ENCODE data around the gene BAZ1B. TPM values are rescaled to one million over a fixed set of nuclear protein-coding genes. Genes with fewer than 3 reads are reported as not detected.

BAZ1B gene
- total and polyA plus RNA-seq, 9 of the 15 experiments (the other 6 are each of a cell fraction or from before 2014, with no cell fraction given), result 15.0 to 134 (median 79.5) TPM

DNA sequence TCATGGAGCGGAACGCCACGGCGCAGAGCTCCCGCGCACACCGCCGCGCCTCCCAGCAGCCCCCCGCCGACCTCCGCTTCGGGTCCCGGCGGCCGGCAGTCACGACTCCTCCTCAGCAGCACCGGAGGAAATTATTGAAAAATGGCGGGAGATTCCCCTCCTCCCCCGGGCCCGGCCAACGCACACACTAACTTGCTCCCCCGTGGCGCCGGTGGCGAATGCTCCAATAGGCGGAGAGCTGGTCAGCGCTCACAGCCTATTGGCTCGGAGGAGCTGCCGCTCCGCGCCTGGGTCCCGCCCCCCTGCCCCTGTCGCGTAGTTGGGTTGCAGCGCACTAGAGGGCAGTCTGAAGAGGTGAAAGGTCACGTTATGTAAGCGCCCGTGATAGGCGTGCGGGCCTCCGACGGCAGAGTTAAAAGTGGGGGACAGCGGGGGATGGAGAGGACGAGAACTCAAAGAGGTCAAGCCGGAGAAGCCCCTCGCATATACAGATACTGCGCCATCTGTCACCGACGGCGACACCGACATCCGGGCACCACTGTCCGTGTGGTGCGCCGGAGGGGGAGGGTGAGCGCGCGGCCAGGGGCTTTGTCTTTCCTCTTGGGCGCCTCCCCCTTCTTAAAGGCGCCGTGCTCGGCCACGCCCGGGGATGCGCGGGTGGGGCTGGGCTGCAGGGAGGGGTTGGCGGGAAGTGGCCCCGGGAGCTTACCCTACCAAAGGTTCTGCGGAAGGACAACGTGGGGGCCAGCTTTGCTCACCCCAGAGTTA, at the start of gene BAZ1B (continued):
- TF ChIP-seq REST (IDR thresholded peaks at IDR 0.05; ENCODE audit: borderline replicate concordance) (no peak), REST (CRISPR knock-in tag; IDR thresholded peaks at IDR 0.05; ENCODE audit: low read depth) (peak; percentile 42; the same call in 1 of the 2 replicates), MTA2 (IDR thresholded peaks at IDR 0.05; ENCODE audit: low read depth) (peak; percentile 73), MYC (IDR thresholded peaks at IDR 0.05; ENCODE audit: low read depth, low read length) (peak; percentile 82), MYC (CRISPR knock-in tag; IDR thresholded peaks at IDR 0.05; ENCODE audit: borderline replicate concordance, low read depth) (peak; percentile 50; the same call in 1 of the 2 replicates), RERE (CRISPR knock-in tag; IDR thresholded peaks at IDR 0.05; ENCODE audit: borderline replicate concordance) (0 out of 2 replicates have a peak, but pooled peaks have one; percentile 68), POLR2B (IDR thresholded peaks at IDR 0.05; ENCODE audit: low read depth, partially characterized antibody) (peak; percentile 73)
- TF ChIP-seq, protein P1, sequence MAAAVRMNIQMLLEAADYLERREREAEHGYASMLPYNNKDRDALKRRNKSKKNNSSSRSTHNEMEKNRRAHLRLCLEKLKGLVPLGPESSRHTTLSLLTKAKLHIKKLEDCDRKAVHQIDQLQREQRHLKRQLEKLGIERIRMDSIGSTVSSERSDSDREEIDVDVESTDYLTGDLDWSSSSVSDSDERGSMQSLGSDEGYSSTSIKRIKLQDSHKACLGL (CRISPR knock-in tag; IDR thresholded peaks at IDR 0.05; ENCODE audit: borderline replicate concordance, poor library complexity, severe bottlenecking), result no peak
- TF ChIP-seq, protein P2, sequence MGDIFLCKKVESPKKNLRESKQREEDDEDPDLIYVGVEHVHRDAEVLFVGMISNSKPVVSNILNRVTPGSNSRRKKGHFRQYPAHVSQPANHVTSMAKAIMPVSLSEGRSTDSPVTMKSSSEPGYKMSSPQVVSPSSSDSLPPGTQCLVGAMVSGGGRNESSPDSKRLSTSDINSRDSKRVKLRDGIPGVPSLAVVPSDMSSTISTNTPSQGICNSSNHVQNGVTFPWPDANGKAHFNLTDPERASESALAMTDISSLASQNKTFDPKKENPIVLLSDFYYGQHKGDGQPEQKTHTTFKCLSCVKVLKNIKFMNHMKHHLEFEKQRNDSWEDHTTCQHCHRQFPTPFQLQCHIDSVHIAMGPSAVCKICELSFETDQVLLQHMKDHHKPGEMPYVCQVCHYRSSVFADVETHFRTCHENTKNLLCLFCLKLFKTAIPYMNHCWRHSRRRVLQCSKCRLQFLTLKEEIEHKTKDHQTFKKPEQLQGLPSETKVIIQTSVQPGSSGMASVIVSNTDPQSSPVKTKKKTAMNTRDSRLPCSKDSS (IDR thresholded peaks at IDR 0.05; ENCODE audit: low read depth, partially characterized antibody), result no peak
